Measurements from ENCODE around the gene IL21.
"Not testable (repeated sequence)": the region's sequence is repeated elsewhere in the genome, so short reads cannot be mapped to it uniquely, and the experiment has no call there.

The IL21 gene

GRCh38 chr4:122663291-122663690 lies 42.4 kb upstream of the IL21 start:
- no peak overlapping the region for H3K4me3 ChIP-seq (ENCODE audit: low read length)
- no peak for DNase-seq (ENCODE audit: low read depth)
- no peak for TF ChIP-seq CTCF (conservative IDR thresholded peaks at IDR 0.05; ENCODE audit: low read length)

- H3K4me3 ChIP-seq (ENCODE audit: low read length), result no peak overlapping the region
- no peak for TF ChIP-seq CTCF (conservative IDR thresholded peaks at IDR 0.05; ENCODE audit: low read length)
- no peak for DNase-seq (ENCODE audit: low read depth)
Observed at GRCh38 chr4:122662701-122663100, 41.8 kb upstream of the IL21 start.

GRCh38 chr4:122661176-122662160 lies 40.6 kb upstream of the IL21 start:
- DNase-seq (ENCODE audit: low read depth), result peak; percentile 43
- no peak overlapping the region for H3K4me3 ChIP-seq (ENCODE audit: low read length)
- no peak for TF ChIP-seq CTCF (conservative IDR thresholded peaks at IDR 0.05; ENCODE audit: low read length)

GRCh38 chr4:122658818-122659295 lies 38.0 kb upstream of the IL21 start:
- H3K4me3 ChIP-seq (ENCODE audit: low read length), result no peak overlapping the region
- no peak for TF ChIP-seq CTCF (conservative IDR thresholded peaks at IDR 0.05; ENCODE audit: low read length)
- no peak for DNase-seq (ENCODE audit: low read depth)

GRCh38 chr4:122658377-122658776 lies 37.5 kb upstream of the IL21 start:
- TF ChIP-seq CTCF (conservative IDR thresholded peaks at IDR 0.05; ENCODE audit: low read length), result no peak
- no peak overlapping the region for H3K4me3 ChIP-seq (ENCODE audit: low read length)
- DNase-seq (ENCODE audit: low read depth), result no peak

GRCh38 chr4:122657553-122657952 lies 36.7 kb upstream of the IL21 start:
- no peak for TF ChIP-seq CTCF (conservative IDR thresholded peaks at IDR 0.05; ENCODE audit: low read length)
- no peak overlapping the region for H3K4me3 ChIP-seq (ENCODE audit: low read length)
- DNase-seq (ENCODE audit: low read depth), result no peak

GRCh38 chr4:122656583-122656982 lies 35.7 kb upstream of the IL21 start:
- not testable (repeated sequence) for H3K4me3 ChIP-seq (ENCODE audit: low read length); DNase-seq (ENCODE audit: low read depth)

Data from AG10803 (cell line).